Activated CD8-positive, alpha-beta memory T cell treated with anti-CD3 and anti-CD28 coated beads, Interleukin-2, amount 50 U/mL, for 24 hours (primary cell): ENCODE data around the gene ACSF3.
A peak's percentile ranks its signal among the peaks of the same experiment; 100 is the strongest.

Source experiments
- DNase-seq: peaks from one replicate; pipeline ENCODE4 v3.0.0-alpha.2; 2020; ENCODE audit errors: extremely low read depth

ACSF3 gene

DNA sequence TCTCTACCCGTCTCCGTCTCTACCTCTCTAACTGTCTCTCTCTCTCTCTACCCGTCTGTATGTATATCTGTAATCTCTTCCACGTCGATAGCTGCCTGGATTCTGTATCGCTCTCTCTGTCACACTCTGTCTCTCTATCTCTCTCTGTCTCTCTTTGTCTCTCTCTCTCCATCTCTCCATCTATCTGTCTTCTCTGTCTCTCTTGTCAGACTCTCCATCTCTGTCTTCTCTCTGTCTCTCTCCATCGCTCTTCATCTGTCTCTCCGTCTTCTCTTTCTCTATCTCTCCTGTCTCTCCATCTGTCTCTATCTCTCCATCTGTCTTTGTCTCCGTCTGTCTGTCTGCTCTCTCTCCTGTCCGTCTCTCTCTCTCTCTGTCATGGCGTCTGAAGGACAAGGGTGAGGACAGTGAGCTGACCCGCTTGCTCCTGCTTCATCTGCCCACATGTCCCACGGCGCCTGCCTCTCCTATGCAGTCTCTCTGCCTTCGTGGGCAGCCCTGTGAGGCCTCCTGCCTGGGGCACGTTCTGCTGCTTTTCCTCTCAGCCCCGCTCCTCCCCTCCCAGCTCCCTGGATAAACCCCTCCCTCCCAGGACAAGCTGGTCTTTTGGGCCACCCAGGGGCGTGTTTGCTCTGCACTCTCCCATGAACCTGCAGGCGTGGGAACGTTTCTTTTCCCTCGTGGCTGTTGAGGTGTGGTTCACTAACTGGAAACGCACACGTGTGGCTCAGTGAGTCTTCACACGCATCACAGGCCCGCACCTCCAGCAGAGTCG lies 18.9 kb downstream of the ACSF3 start:
- DNase-seq = no peak

DNA sequence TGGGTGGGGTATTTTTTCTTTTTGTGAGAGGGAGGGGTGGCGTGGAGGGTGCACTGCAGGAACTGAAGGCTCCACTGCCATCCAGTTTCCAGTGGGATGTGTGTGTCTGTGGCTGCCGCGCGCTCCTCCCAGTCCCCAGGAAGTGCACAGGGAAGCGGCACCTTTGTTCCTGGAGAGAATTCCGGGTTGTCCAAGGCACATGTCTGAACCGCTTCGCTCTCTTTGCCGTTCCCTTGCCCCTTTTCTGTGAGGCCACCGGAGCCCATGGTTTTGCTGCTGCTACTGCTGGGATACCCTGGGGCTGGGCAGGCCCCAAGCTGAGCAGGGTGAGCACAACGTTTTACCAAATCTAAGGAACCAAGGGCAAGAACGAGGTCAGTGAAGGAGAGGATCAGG lies 19.5 kb downstream of the ACSF3 start:
- no peak for DNase-seq

DNA sequence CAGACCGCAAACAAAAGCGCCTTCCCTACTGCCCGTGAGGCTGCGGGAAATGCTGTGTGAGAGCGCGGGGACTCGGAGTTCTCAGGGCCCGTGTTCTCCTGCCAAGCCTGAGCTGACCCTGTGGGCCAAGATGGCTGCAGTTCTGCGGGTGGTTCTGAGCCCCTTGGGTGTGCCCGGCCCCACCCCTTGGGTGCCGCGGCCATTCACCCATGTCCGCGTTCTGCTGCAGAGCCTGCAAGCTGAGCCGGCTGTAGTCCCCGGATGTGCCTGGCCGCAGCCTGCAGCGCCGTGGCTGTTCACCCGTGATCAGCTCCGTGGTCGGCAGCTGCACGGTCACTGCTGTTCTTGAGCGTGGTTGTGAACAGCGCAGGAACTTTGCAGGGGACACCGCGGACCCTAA lies 20.0 kb downstream of the ACSF3 start:
- no peak for DNase-seq

DNA sequence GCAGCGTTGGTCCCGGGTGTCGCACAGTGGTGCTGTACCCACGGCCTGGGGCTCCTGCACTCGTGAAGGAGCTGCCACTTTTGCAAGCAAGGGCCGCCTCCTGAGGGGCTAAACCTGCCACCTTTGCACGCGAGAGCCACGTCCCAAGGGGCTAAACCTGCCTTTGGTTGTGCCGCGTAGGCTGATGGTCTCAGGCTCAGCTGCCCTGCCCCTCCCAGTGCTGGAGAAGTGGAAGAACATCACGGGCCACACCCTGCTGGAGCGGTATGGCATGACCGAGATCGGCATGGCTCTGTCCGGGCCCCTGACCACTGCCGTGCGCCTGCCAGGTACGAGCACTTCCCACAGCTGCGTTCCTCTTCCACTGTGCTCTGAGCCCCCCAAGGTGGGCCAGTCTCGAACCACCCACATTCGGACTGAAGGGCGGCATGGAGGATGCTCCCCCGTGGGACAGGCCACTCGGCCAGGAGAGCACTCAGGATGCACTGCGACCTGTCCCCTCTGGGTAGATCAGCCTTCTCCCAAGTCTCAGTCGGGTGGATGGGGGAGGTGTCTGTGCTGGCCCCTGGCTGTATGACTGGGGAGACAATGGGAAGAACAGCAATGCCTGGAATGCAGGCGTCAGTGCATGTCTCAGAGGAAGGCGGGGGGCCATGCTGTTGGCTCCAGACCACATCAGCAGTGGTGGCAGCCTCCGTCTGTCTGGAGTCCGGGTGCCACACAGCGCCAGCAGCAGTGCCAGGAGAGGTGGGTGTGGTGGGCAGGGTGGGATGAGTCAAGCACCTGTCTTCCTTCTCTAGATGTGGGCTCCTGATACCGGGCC lies 20.7 kb downstream of the ACSF3 start:
- no peak for DNase-seq

DNA sequence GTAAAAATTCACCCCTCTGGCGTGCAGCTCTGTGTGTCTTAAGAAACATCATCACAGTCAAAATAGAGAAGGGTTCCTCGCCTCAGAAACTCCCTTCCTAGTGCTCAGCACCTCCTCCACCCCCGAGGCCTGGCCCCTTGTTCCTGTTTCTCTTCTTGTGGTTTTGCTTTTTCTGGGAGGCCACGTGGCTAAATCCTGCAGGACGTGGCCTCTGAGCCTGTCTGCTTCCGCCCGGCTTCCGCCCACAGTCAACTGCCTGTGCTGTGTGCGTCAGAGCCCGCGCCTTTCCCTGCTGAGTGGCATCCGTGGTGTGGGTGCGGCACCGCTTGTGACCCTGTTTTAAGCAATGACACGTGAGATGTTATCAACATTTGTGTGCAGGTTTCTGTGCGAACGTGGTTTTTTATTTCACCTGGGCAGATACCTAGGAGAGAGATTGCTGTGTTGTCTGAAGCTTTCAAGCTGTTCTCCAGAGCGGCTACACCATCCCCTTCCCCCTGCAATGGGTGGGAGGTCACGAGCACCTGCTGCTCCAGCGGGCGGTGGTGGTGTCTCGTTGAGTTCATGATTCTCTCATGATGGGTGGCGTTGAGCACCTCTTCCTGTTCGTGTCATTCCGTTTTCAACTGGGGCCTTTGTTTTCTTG lies 21.7 kb downstream of the ACSF3 start:
- DNase-seq = peak; percentile 61

DNA sequence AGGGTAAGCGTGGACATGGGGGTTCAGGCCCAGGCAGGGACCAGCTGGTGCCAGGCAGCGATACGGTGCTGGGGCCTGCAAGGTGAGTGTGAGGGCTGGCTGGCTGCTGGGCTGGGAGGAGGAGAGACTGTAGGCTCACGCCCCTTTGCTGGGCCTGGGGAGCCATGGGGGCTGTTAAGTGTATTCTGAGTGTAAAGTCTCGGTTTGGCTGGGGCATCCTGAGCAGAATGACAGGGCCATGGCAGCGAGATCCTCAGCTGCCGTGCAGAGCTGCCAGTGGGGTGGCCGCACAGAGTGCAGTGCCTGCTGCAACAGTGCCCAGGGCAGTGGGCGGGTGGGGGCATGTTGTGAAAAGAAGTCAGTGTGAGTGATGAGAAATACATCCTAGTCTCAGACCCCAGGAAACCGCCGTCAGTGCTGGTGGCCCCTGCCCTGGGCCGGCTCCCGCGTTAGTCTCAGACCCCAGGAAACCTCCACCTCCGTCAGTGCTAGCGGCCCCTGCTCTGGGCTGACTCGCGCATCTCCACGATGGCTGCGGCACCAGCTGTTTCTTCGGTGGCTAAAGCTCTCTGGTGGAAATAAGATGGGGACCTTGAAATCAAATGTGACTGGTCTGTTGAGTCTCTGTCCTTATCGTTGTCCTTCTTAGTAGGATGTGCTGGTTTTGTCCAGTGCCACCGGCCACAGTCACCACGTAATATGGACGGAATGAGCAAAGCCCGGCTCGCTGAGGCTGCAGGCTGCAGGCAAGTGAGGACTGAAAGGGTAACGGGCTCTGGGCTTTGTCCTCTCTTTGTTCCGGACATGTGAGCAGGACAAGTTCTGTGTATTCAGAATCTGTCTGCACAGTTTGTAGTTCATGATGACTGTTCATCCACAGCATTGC lies 22.9 kb downstream of the ACSF3 start:
- no peak for DNase-seq

DNA sequence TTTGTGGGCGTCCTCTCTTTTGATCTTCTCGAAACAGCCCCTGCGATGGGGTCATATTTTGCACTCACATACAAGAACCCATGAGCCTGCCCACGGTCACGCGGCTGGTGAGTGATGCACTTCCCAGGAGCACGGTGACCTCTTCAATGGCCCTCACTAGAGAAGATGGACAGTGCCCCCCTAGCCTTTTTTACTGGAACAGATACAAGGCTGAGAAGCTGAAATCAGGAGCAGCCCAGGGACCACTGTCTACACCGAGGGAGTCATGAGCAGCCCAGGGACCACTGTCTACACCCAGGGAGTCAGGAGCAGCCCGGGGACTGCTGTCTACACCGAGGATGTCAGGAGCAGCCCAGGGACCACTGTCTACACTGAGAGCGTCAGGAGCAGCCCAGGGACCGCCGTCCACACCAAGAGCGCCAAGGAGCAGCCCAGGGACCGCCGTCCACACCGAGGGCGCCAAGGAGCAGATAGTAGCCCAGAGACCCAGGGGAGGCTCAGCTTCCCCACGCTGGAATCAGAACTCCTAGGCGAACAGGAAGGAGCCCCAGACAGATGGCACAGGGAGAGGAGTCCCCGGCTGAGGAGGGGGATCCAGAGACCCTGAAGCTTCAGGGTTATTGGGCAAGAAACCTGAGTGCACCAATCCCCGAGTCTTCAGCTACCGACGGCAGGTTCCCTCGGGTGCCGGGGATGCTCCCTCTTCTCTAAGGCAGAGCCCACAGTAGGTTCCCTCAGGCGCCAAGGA lies 23.7 kb downstream of the ACSF3 start:
- no peak for DNase-seq

DNA sequence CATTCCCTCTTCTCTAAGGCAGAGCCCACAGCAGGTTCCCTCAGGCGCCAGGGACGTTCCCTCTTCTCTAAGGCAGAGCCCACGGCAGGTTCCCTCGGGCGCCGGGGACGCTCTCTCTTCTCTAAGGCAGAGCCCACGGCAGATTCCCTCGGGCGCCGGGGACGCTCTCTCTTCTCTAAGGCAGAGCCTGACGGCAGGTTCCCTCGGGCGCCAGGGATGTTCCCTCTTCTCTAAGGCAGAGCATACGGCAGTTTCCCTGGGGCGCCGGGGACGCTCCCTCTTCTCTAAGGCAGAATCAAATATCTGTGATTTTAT lies 24.3 kb downstream of the ACSF3 start:
- DNase-seq = no peak

DNA sequence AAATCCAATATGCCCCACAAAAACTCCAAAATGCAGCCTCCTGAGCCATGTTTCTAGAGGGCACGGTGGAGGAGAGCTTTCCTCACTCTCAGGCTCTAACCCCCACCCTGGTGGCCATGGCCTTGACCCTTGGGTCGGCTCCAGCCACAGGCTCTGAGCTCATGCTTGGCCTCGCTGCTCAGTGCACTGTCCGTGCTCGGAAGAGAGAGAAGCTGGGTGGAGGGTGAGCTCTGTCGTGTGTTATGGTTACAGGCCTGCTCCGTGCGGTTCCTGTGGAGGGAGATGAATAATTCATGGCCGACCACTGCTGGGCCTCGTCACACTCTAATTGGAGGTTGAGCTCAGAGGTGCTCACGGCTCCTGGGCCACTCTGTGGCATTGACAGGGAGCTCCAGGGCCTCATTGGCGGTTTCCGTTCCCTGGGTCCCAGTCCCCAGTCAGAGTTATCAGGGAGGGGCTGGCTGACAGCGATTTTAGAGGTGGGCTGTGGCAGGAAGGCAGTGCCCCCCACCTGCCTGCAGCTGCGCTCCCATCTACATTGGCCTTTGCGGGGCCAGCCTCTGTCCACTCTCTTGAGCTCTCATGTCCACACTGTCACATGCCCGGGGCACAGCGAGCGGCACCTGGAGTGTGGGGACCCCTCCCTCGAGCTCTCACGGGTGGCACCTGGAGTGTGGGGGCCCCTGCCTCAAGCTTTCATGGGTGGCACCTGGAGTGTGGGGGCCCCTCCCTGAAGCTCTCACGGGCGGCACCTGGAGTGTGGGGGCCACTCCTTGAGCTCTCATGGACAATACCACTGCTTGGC lies 24.9 kb downstream of the ACSF3 start:
- DNase-seq = no peak

DNA sequence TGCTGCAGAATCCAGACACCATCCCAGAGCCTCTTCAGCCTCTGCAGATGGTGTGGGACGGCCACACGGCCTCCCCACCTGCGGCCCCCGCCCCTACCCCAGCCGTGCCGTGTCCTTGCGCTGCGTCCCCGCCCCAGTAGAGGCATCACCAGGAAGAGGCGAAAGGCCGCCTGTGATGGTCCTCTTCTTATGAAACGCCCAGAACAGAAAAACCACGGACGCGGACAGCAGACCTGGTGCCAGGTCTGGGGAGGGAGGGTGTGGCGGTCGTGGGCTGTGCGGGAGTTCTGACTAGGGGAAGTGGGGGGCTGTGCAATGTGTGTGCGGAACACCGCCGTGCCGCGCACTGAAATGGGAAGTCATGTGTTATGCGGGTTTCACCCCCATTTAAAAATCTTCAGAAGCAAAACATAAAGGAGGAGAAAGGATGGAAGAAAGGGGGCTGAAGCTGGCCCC lies 25.5 kb downstream of the ACSF3 start:
- no peak for DNase-seq

DNA sequence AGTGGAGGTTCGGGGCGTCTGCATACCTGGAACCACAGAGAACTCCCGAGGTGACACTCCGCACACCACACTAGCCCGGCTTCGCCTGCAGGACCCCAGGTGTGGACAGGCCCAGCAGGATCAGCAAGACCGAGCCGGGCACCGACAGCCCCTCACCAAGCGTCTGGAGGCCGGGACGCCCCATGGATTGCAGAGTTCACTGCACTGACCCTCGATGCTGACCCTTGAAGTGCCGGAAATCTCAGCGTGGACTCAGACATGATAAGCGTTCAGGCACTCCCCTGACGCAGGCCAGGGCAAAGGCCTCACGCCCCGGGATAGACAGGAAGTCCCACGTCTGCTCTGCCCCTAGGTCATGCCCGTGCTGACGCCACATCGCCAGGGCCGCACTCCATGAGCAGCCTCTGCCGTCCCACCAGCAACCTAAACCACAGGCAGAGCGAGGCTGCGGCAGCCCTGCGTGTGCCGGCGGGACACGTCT lies 26.0 kb downstream of the ACSF3 start:
- DNase-seq = no peak

DNA sequence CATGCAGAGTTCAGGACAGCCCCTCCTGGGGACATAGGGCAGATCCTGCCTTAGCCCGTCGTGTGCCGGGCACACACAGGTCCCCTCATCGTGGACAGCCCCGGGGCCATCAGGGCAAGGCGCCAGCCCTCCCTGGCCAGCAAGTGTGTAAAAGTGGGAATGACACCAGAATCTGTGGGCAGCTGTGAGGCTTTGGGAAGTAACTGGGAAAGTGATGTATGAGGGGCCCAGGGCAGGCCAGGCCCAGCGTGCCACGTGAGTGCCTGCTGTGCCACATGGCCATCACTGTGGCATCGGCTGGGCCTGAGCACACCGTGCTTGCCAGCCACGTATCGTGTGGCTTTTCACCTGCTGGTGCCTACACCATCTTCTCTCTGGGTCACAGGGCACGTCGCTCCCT lies 26.6 kb downstream of the ACSF3 start:
- no peak for DNase-seq

DNA sequence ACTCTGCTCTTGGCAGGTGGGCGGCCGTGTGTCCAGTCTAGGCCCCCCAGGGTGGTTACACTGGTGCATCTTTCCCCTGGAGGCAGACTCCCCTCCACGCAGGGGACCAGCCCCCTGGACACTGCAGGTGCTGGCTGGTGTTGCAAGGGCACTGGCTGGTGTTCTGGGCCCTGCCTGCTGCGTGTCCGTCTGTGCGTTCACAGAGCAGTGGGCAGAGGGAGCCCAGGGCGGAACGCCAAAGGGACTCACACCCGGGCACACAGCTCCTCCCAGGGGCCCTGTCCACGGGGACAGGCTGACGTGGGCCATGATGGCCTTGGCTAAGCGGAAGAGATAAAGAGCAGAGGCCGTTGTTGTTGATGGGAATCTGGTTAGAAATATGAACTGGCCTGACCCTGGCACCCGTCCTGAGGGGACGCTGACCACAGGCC lies 27.3 kb downstream of the ACSF3 start:
- no peak for DNase-seq

DNA sequence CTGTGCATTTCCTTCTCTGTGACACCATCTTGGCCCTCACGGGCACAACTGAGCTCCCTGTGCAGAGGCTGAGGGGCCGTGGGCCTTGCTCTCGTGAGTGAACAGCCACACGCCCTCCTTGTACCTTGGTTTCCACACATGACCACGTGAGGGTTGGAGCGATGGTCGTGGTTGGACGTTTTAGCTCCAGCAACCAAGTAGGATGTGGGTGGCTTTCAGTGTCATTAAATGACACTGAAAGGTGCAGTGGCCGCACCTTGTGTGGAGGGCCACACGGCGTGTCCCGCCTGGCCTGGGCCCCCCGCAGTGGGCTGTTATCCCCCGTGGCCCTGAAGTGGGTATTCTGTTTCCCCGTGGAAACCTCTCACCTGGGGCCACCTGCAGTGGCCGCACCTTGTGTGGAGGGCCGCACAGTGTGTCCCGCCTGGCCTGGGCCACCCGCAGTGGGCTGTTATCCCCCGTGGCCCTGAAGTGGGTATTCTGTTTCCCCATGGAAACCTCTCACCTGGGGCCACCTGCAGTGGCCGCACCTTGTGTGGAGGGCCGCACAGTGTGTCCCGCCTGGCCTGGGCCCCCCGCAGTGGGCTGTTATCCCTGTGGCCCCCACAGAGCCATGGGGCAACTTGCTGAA lies 28.2 kb downstream of the ACSF3 start:
- DNase-seq = no peak

DNA sequence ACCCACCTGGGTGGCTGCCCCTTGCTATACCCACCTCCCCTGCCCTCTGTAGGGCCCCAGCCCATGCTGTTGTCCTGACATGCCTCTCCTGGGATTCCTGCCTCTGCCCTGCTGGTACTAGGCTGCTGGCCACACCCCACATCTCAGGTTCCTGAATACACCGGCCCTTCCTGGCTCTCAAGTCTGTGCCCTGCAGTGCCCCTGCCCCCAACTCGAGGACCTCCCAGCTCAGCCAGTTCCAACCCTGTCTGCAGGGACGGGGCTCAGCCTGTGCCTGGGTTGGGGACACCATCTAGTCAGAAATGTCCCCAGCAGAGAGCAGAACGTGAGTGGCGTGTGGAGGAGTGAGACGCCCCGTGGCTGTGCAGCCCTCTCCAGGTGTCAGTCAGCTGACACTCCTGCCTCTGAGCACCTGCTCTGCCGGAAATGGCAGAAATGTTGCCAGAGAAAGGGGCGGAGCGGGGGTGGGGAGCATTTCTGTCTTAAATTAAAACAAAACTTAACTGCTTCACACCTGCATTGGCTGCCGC lies 28.7 kb downstream of the ACSF3 start:
- no peak for DNase-seq

DNA sequence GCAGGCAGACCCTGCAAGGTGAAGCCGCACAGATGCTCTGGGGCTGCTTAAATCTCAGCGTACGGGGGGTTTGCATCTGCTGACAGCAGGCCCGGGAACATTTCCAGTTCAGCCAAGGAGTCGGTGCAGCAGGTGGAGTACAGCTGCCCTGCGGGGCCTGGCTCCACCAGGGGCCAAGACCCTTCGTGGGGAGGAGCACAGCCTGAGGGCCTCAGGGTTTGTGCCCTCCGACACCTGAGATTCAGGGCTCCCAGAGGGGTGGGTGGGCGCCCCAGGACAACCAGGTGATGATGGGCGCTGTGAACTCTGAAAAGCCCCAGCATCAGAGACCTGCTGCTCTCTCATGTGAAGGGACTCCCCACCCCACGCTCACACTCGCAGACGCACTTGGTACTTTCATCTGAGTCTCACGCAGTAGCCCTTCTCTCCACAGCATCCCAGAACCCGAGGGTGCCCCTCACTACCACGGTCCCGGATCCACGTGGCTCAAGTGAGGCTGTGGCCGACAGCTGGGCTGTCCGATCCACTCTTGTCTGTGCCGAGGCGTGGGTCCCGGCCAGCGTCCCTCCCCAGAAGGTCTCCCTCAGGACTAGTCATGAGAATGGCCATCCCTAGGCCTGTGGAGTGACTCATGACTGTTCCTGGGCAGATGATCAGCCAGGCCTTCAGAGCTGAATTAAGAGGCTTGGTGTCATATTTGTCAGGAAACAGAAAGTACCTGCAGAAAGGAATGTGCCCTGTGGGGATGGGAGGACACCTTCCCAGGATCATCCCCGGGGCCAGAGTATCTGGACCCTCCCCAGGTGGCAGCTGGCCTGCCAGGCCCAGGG lies 29.6 kb downstream of the ACSF3 start:
- no peak for DNase-seq

DNA sequence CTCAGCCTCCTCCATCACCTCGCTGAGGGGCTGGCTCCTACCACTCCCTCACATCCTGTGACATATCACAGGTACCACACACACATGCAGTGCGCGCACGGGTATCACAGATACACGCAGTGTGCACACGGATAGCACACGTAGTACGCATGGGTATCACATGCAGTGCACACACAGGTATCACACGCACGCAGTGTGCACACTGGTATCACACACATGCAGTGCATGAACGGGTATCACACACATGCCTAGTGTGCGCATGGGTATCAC lies 30.1 kb downstream of the ACSF3 start:
- DNase-seq = no peak

DNA sequence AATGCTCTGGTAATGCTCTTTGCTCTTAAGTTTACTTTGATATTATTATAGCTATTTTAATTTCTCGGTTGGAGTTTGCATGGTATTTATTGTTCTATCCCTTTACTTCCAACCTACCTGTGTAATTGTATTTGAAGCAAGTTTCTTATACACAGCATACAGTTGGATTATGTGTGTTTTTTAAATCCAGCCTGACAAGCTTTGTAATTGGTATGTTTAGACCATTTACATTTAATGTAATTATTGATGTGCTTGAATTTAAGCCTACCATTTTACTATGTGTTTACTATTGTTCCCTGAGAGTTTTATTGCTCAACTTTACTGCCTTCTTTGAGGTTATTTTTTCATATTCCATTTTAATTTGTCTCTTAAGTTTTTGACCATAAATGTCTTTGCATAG lies 35.7 kb downstream of the ACSF3 start:
- no peak for DNase-seq

DNA sequence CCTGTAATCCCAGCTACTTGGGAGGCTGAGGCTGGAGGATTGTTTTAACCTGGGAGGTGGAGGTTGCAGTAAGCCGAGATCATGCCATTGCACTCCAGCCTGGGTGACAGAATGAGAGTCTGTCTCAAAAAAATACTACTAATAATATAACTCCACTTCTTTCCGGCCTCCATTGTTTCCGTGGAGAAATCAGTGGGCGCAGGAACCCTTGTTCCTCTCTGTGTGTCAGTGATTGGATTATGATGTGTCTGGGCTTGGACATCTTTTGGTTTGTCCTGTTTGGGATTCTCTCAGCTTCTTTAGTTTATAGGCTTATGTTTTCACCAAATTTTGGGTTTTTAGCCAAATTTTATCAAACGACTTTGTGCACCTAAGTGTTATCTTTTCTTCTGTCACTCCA lies 36.8 kb downstream of the ACSF3 start:
- DNase-seq = no peak
